Ishikawa (cell line): Measurements from ENCODE around the gene LMAN1L.

Source experiments
- CEBPB ChIP-seq: IDR thresholded peaks from 2 replicates; pipeline ENCODE4 v1.6.1; 2012
- CREB1 ChIP-seq: IDR thresholded peaks from 2 replicates; pipeline ENCODE4 v1.6.1; 2012; ENCODE audit warnings: low read depth
- EGR1 ChIP-seq: IDR thresholded peaks from 2 replicates; pipeline ENCODE4 v1.6.1; 2012
- EP300 ChIP-seq: IDR thresholded peaks from 2 replicates; pipeline ENCODE4 v1.6.1; 2012; ENCODE audit warnings: borderline replicate concordance
- FOXM1 ChIP-seq: IDR thresholded peaks from 2 replicates; pipeline ENCODE4 v1.6.1; 2012; ENCODE audit warnings: low read depth, borderline replicate concordance
- MAX ChIP-seq: IDR thresholded peaks from 2 replicates; pipeline ENCODE4 v1.6.1; 2012
- NFIC ChIP-seq: IDR thresholded peaks from 2 replicates; pipeline ENCODE4 v1.6.1; 2012
- RAD21 ChIP-seq: IDR thresholded peaks from 2 replicates; pipeline ENCODE4 v1.6.1; 2012; ENCODE audit warnings: low read depth
- TAF1 ChIP-seq: IDR thresholded peaks from 2 replicates; pipeline ENCODE4 v1.6.1; 2012; ENCODE audit warnings: low read depth, mild to moderate bottlenecking
- TCF12 ChIP-seq: IDR thresholded peaks from 2 replicates; pipeline ENCODE4 v1.6.1; 2012; ENCODE audit warnings: low read depth
- TEAD4 ChIP-seq: IDR thresholded peaks from 2 replicates; pipeline ENCODE4 v1.6.1; 2012
- YY1 ChIP-seq: IDR thresholded peaks from 2 replicates; pipeline ENCODE4 v1.6.1; 2012; ENCODE audit warnings: low read depth
- ZBTB7A ChIP-seq: IDR thresholded peaks from 2 replicates; pipeline ENCODE4 v1.6.1; 2012; ENCODE audit warnings: low read depth
- TF ChIP-seq, protein P1 (sequence below): IDR thresholded peaks from 2 replicates; pipeline ENCODE4 v1.6.1; 2012; ENCODE audit warnings: low read depth, mild to moderate bottlenecking
- TF ChIP-seq, protein P2 (sequence below): IDR thresholded peaks from 2 replicates; pipeline ENCODE4 v1.6.1; 2012

The LMAN1L gene

GRCh38 chr15:74829486-74829885 lies 16.9 kb downstream of the LMAN1L start:
- no peak for TF ChIP-seq TEAD4
- TF ChIP-seq, protein P1, sequence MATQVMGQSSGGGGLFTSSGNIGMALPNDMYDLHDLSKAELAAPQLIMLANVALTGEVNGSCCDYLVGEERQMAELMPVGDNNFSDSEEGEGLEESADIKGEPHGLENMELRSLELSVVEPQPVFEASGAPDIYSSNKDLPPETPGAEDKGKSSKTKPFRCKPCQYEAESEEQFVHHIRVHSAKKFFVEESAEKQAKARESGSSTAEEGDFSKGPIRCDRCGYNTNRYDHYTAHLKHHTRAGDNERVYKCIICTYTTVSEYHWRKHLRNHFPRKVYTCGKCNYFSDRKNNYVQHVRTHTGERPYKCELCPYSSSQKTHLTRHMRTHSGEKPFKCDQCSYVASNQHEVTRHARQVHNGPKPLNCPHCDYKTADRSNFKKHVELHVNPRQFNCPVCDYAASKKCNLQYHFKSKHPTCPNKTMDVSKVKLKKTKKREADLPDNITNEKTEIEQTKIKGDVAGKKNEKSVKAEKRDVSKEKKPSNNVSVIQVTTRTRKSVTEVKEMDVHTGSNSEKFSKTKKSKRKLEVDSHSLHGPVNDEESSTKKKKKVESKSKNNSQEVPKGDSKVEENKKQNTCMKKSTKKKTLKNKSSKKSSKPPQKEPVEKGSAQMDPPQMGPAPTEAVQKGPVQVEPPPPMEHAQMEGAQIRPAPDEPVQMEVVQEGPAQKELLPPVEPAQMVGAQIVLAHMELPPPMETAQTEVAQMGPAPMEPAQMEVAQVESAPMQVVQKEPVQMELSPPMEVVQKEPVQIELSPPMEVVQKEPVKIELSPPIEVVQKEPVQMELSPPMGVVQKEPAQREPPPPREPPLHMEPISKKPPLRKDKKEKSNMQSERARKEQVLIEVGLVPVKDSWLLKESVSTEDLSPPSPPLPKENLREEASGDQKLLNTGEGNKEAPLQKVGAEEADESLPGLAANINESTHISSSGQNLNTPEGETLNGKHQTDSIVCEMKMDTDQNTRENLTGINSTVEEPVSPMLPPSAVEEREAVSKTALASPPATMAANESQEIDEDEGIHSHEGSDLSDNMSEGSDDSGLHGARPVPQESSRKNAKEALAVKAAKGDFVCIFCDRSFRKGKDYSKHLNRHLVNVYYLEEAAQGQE: no peak
- no peak for TF ChIP-seq TAF1
- TF ChIP-seq EGR1: no peak
- TF ChIP-seq EP300: no peak
- no peak for TF ChIP-seq NFIC
- TF ChIP-seq YY1: no peak
- no peak for TF ChIP-seq ZBTB7A
- no peak for TF ChIP-seq CREB1
- TF ChIP-seq FOXM1: no peak
- no peak for TF ChIP-seq CEBPB
- no peak for TF ChIP-seq RAD21

DNA sequence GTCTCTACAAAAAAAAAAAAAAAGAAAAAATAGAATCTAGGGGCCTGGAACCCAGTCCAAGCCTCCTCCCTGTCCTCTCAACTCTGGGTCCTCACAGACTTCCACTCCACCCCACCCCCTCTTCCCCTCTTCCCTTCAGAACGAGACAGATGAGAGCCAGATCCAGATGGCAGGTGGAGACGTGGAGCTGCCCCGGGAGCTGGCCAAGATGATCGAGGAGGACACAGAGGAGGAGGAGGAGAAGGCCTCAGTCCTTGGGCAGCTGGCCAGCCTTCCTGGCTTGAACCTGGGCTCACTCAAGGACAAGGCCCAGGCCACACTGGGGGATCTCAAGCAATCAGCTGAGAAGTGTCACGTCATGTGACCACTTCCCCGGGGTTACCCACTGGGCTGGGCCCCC lies 17.4 kb downstream of the LMAN1L start:
- TF ChIP-seq EP300 (no peak), TEAD4 (no peak), ZBTB7A (no peak), TAF1 (no peak)
- TF ChIP-seq, protein P2, sequence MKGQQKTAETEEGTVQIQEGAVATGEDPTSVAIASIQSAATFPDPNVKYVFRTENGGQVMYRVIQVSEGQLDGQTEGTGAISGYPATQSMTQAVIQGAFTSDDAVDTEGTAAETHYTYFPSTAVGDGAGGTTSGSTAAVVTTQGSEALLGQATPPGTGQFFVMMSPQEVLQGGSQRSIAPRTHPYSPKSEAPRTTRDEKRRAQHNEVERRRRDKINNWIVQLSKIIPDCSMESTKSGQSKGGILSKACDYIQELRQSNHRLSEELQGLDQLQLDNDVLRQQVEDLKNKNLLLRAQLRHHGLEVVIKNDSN: no peak

DNA sequence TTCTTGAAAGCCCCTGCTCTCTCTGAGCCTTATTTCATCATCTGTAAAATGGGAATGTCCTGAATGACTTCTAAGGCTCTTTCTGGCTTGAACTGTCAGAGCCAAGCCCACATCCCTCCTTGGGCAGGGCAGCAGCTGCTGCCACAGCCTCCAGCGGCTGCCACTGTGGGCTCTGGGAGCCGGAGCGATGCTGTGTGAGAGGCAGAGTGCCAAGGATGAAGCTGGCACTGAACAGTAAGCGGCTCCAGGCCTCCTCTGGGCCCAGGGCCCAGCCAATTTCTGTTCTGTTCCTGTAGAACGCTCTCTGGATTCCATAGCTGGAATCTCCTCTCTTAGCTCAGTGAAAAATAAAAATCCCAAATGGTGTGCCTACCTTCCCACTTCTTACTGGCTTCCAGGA lies 18.2 kb downstream of the LMAN1L start:
- TF ChIP-seq TEAD4 (no peak), FOXM1 (no peak), CEBPB (no peak), EP300 (no peak), RAD21 (no peak), NFIC (no peak), ZBTB7A (no peak), MAX (no peak)
- TF ChIP-seq, protein P1: no peak

- no peak for TF ChIP-seq RAD21
- TF ChIP-seq NFIC: peak; percentile 53
- TF ChIP-seq CEBPB: no peak
Measured at GRCh38 chr15:74831813-74832495, 19.3 kb downstream of the LMAN1L start.

GRCh38 chr15:74832826-74833225 lies 20.2 kb downstream of the LMAN1L start:
- no peak for TF ChIP-seq EP300
- TF ChIP-seq RAD21: no peak
- no peak for TF ChIP-seq CEBPB
- no peak for TF ChIP-seq CREB1
- TF ChIP-seq NFIC: no peak
- TF ChIP-seq TEAD4: no peak
- TF ChIP-seq, protein P1: no peak
- no peak for TF ChIP-seq YY1
- no peak for TF ChIP-seq ZBTB7A
- TF ChIP-seq, protein P2: no peak
- TF ChIP-seq TAF1: no peak
- TF ChIP-seq EGR1: no peak
- TF ChIP-seq MAX: no peak
- no peak for TF ChIP-seq FOXM1
- TF ChIP-seq TCF12: no peak
